Mucosa of stomach (tissue), 1 donor: ENCODE data around the gene FHAD1.
"Not testable (repeated sequence)": the region's sequence is repeated elsewhere in the genome, so short reads cannot be mapped to it uniquely, and the experiment has no call there.

Source experiments
- H3K27me3 ChIP-seq: one replicate; pipeline ENCODE4 v1.7.0; 2013; ENCODE audit warnings: mild to moderate bottlenecking, low read length; ENCODE audit not compliant: control insufficient read depth, insufficient read depth
- H3K36me3 ChIP-seq: one replicate; pipeline ENCODE4 v1.7.0; 2013; ENCODE audit warnings: low read length; ENCODE audit not compliant: control insufficient read depth, insufficient read depth
- H3K4me1 ChIP-seq: one replicate; pipeline ENCODE4 v1.7.0; 2013; ENCODE audit warnings: mild to moderate bottlenecking, low read length; ENCODE audit not compliant: control insufficient read depth, insufficient read depth
- H3K4me3 ChIP-seq: one replicate; pipeline ENCODE4 v1.7.0; 2013; ENCODE audit warnings: low read length
- H3K9ac ChIP-seq: one replicate; pipeline ENCODE4 v1.7.0; 2013; ENCODE audit warnings: mild to moderate bottlenecking, low read length, moderate library complexity
- H3K9me3 ChIP-seq: one replicate; pipeline ENCODE4 v1.7.0; 2013; ENCODE audit warnings: mild to moderate bottlenecking, low read length, moderate library complexity; ENCODE audit not compliant: control insufficient read depth
- donor health status: Pancreatic carcinoma.

Gene FHAD1

GRCh38 chr1:15288173-15288926, 41.3 kb downstream of the FHAD1 start:
- Histone ChIP-seq H3K9ac (no peak overlapping the region), H3K4me3 (no peak overlapping the region), H3K4me1 (peaks cover 42% of the 10 kb centered on the region)

GRCh38 chr1:15289251-15289651, 42.2 kb downstream of the FHAD1 start:
- Histone ChIP-seq H3K9me3 (no peaks in the 10 kb centered on the region), H3K9ac (no peak overlapping the region), H3K4me3 (no peak overlapping the region), H3K27me3 (no peaks in the 10 kb centered on the region), H3K4me1 (peaks cover 35% of the 10 kb centered on the region), H3K36me3 (no peaks in the 10 kb centered on the region)

More at GRCh38 chr1:15288173-15288926, 41.3 kb downstream of the FHAD1 start:
- no peaks in the 10 kb centered on the region for H3K9me3 ChIP-seq
- no peaks in the 10 kb centered on the region for H3K36me3 ChIP-seq
- H3K27me3 ChIP-seq: no peaks in the 10 kb centered on the region

GRCh38 chr1:15290382-15290781, 43.4 kb downstream of the FHAD1 start:
- Histone ChIP-seq H3K36me3 (no peaks in the 10 kb centered on the region), H3K9me3 (no peaks in the 10 kb centered on the region), H3K4me3 (no peak overlapping the region), H3K9ac (no peak overlapping the region), H3K4me1 (peaks cover 29% of the 10 kb centered on the region), H3K27me3 (no peaks in the 10 kb centered on the region)

- no peaks in the 10 kb centered on the region for H3K27me3 ChIP-seq
- no peaks in the 10 kb centered on the region for H3K9me3 ChIP-seq
- H3K9ac ChIP-seq: no peak overlapping the region
- no peaks in the 10 kb centered on the region for H3K36me3 ChIP-seq
- H3K4me3 ChIP-seq: no peak overlapping the region
- H3K4me1 ChIP-seq: no peaks in the 10 kb centered on the region
Measured at GRCh38 chr1:15295696-15296095, 48.7 kb downstream of the FHAD1 start.

- no peak overlapping the region for H3K4me3 ChIP-seq
- no peaks in the 10 kb centered on the region for H3K9me3 ChIP-seq
- H3K36me3 ChIP-seq: no peaks in the 10 kb centered on the region
- H3K9ac ChIP-seq: no peak overlapping the region
- H3K4me1 ChIP-seq: no peaks in the 10 kb centered on the region
- H3K27me3 ChIP-seq: no peaks in the 10 kb centered on the region
Measured at GRCh38 chr1:15296585-15297321, 49.7 kb downstream of the FHAD1 start.

- not testable (repeated sequence) for H3K9me3 ChIP-seq, H3K27me3 ChIP-seq, H3K4me3 ChIP-seq, H3K9ac ChIP-seq, H3K36me3 ChIP-seq, H3K4me1 ChIP-seq
Measured at GRCh38 chr1:15297975-15298374, 51.0 kb downstream of the FHAD1 start.

GRCh38 chr1:15299179-15299578, 52.2 kb downstream of the FHAD1 start:
- Histone ChIP-seq H3K36me3 (no peaks in the 10 kb centered on the region), H3K9ac (no peak overlapping the region), H3K4me1 (peaks cover under 1% of the 10 kb centered on the region), H3K4me3 (no peak overlapping the region), H3K27me3 (no peaks in the 10 kb centered on the region), H3K9me3 (no peaks in the 10 kb centered on the region)

GRCh38 chr1:15299806-15300205, 52.8 kb downstream of the FHAD1 start:
- no peak overlapping the region for H3K4me3 ChIP-seq
- H3K9me3 ChIP-seq: no peaks in the 10 kb centered on the region
- H3K4me1 ChIP-seq: peaks cover 6% of the 10 kb centered on the region
- no peak overlapping the region for H3K9ac ChIP-seq
- no peaks in the 10 kb centered on the region for H3K36me3 ChIP-seq
- no peaks in the 10 kb centered on the region for H3K27me3 ChIP-seq

GRCh38 chr1:15303935-15304334, 56.9 kb downstream of the FHAD1 start:
- Histone ChIP-seq H3K9ac (no peak overlapping the region), H3K36me3 (no peaks in the 10 kb centered on the region), H3K27me3 (no peaks in the 10 kb centered on the region), H3K9me3 (no peaks in the 10 kb centered on the region), H3K4me1 (peaks cover 22% of the 10 kb centered on the region), H3K4me3 (no peak overlapping the region)

GRCh38 chr1:15304708-15305467, 57.9 kb downstream of the FHAD1 start:
- Histone ChIP-seq H3K4me1 (peaks cover 26% of the 10 kb centered on the region), H3K9me3 (no peaks in the 10 kb centered on the region), H3K4me3 (no peak overlapping the region), H3K36me3 (no peaks in the 10 kb centered on the region), H3K9ac (no peak overlapping the region), H3K27me3 (no peaks in the 10 kb centered on the region)

GRCh38 chr1:15305468-15305770, 58.4 kb downstream of the FHAD1 start:
- Histone ChIP-seq H3K27me3 (no peaks in the 10 kb centered on the region), H3K36me3 (no peaks in the 10 kb centered on the region), H3K9ac (no peak overlapping the region), H3K9me3 (no peaks in the 10 kb centered on the region), H3K4me3 (no peak overlapping the region), H3K4me1 (peaks cover 26% of the 10 kb centered on the region)

- not testable (repeated sequence) for H3K4me3 ChIP-seq, H3K36me3 ChIP-seq, H3K27me3 ChIP-seq, H3K9ac ChIP-seq, H3K9me3 ChIP-seq
- H3K4me1 ChIP-seq: peaks cover 26% of the 10 kb centered on the region
Measured at GRCh38 chr1:15306352-15306751, 59.3 kb downstream of the FHAD1 start.
